Measurements from ENCODE around the gene PRDM16.

PRDM16 gene

DNA sequence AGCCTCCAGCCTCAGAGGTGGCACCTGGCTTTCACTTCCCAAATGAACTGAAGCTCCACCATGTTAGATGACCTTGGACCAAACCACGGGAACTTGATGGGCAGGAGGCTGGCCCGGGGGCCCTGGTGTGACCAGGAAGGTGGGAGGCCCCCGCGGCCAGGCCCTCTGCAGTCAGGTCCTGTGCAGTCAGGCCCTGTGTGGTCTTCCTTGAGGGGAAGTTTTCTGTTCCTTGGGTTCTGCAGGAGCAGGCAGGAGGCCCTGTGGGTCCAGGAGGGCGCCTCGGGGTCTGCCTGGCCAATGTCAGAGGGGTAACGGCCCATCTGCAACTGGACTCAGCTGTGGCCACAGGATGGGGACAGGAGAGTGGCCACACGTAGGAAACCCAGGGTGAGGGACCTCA lies 13.0 kb downstream of the PRDM16 start:
- ATAC-seq, result no peak
- TF ChIP-seq SNAI2 (CRISPR knock-in tag; IDR thresholded peaks at IDR 0.05), result no peak
- TF ChIP-seq, protein P1, sequence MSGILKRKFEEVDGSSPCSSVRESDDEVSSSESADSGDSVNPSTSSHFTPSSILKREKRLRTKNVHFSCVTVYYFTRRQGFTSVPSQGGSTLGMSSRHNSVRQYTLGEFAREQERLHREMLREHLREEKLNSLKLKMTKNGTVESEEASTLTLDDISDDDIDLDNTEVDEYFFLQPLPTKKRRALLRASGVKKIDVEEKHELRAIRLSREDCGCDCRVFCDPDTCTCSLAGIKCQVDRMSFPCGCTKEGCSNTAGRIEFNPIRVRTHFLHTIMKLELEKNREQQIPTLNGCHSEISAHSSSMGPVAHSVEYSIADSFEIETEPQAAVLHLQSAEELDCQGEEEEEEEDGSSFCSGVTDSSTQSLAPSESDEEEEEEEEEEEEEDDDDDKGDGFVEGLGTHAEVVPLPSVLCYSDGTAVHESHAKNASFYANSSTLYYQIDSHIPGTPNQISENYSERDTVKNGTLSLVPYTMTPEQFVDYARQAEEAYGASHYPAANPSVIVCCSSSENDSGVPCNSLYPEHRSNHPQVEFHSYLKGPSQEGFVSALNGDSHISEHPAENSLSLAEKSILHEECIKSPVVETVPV (CRISPR knock-in tag; IDR thresholded peaks at IDR 0.05), result no peak
- no peak for TF ChIP-seq ZNF565 (CRISPR knock-in tag; conservative IDR thresholded peaks at IDR 0.05; ENCODE audit: low read depth)
- TF ChIP-seq TCF4 (CRISPR knock-in tag; IDR thresholded peaks at IDR 0.05; ENCODE audit: borderline replicate concordance), result no peak
- no peak for TF ChIP-seq ISL1 (CRISPR knock-in tag; IDR thresholded peaks at IDR 0.05)
- no peak for TF ChIP-seq ZC3H10 (CRISPR knock-in tag; IDR thresholded peaks at IDR 0.05)
- no peak for TF ChIP-seq OSR1 (CRISPR knock-in tag; IDR thresholded peaks at IDR 0.05)
- no peak for TF ChIP-seq TOX (CRISPR knock-in tag; IDR thresholded peaks at IDR 0.05; ENCODE audit: borderline replicate concordance)
- TF ChIP-seq RARB (CRISPR knock-in tag; IDR thresholded peaks at IDR 0.05), result no peak
- TF ChIP-seq ESRRG (CRISPR knock-in tag; IDR thresholded peaks at IDR 0.05), result no peak
- TF ChIP-seq, protein P2, sequence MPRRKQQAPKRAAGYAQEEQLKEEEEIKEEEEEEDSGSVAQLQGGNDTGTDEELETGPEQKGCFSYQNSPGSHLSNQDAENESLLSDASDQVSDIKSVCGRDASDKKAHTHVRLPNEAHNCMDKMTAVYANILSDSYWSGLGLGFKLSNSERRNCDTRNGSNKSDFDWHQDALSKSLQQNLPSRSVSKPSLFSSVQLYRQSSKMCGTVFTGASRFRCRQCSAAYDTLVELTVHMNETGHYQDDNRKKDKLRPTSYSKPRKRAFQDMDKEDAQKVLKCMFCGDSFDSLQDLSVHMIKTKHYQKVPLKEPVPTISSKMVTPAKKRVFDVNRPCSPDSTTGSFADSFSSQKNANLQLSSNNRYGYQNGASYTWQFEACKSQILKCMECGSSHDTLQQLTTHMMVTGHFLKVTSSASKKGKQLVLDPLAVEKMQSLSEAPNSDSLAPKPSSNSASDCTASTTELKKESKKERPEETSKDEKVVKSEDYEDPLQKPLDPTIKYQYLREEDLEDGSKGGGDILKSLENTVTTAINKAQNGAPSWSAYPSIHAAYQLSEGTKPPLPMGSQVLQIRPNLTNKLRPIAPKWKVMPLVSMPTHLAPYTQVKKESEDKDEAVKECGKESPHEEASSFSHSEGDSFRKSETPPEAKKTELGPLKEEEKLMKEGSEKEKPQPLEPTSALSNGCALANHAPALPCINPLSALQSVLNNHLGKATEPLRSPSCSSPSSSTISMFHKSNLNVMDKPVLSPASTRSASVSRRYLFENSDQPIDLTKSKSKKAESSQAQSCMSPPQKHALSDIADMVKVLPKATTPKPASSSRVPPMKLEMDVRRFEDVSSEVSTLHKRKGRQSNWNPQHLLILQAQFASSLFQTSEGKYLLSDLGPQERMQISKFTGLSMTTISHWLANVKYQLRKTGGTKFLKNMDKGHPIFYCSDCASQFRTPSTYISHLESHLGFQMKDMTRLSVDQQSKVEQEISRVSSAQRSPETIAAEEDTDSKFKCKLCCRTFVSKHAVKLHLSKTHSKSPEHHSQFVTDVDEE (CRISPR knock-in tag; IDR thresholded peaks at IDR 0.05), result no peak
- TF ChIP-seq BACH2 (CRISPR knock-in tag; IDR thresholded peaks at IDR 0.05; ENCODE audit: borderline replicate concordance), result no peak
- TF ChIP-seq CSDC2 (CRISPR knock-in tag; IDR thresholded peaks at IDR 0.05), result no peak
- TF ChIP-seq, protein P3, sequence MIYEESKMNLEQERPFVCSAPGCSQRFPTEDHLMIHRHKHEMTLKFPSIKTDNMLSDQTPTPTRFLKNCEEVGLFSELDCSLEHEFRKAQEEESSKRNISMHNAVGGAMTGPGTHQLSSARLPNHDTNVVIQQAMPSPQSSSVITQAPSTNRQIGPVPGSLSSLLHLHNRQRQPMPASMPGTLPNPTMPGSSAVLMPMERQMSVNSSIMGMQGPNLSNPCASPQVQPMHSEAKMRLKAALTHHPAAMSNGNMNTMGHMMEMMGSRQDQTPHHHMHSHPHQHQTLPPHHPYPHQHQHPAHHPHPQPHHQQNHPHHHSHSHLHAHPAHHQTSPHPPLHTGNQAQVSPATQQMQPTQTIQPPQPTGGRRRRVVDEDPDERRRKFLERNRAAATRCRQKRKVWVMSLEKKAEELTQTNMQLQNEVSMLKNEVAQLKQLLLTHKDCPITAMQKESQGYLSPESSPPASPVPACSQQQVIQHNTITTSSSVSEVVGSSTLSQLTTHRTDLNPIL (CRISPR knock-in tag; IDR thresholded peaks at IDR 0.05; ENCODE audit: low read depth), result no peak
- TF ChIP-seq ZNF8 (CRISPR knock-in tag; IDR thresholded peaks at IDR 0.05), result no peak
- no peak for TF ChIP-seq ZFP30 (CRISPR knock-in tag; IDR thresholded peaks at IDR 0.05)
- TF ChIP-seq ZFP3 (CRISPR knock-in tag; IDR thresholded peaks at IDR 0.05), result no peak

DNA sequence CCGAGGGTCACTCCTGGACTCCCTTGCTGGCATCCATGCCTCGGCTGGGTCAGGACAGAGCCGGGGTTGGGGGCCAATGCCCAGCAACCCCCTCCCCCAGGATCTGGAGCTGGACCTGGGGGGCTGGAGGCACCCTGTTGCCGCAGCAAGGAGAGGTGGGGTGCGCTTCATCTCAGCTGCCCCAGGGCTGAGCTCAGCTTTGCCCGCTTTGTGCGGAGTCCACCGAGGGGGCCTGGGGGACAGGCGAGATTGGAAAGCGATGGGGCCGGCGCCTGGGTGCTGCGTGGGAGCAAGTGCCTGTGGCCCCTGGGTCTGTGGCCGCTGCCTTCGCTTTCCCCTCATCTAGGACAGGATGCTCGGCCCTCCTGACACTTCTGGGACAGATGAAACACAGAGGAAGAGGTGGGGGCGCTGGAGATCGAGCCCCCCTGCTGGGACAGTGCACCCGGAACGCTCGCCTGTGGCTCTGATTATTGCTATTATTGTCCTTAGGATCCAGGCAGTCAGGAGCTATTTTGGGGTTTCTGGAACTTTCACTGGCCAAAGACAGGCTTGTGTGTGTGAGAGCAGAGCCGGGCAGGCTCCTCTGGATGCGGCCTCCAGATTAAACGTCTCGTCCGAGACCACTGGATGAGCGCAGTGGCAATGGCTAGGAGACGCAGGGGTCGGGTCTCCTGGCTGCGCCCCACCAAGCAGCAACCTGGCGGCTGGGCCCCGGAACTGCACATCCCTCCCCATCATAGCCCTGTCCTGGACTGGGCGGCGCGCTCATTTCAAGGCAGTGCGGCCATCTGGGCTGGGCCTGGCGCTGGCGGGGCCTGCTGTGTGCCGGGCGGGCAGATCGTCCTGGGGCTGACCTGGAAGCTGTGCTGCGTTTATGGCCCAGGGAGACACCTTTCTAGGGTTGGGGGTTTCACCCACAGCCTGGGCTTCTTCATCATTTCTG lies 13.8 kb downstream of the PRDM16 start:
- TF ChIP-seq GLIS3 (CRISPR knock-in tag; IDR thresholded peaks at IDR 0.05), result no peak
- no peak for ATAC-seq

DNA sequence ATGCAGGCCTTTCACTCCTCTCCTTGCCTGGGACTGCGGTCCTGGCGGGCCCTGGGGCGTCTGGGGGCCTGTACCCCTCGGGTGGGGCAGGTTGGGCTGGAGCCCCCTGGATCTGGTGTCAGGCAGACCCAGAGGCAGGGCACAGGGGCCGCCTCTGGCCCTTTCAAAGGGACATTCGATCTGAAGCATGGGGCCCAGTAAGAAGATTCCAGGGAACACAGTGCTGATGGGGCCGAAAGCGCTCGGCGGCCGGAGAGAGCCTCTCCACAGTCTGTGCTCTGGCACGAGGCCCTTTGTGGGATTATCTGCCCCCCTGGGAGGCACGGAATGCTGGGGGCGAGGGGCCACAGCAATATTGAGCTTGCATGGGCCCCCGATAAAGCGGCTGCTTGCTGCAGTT lies 15.2 kb downstream of the PRDM16 start:
- TF ChIP-seq, protein P2 (CRISPR knock-in tag; IDR thresholded peaks at IDR 0.05), result no peak
- TF ChIP-seq, protein P4, sequence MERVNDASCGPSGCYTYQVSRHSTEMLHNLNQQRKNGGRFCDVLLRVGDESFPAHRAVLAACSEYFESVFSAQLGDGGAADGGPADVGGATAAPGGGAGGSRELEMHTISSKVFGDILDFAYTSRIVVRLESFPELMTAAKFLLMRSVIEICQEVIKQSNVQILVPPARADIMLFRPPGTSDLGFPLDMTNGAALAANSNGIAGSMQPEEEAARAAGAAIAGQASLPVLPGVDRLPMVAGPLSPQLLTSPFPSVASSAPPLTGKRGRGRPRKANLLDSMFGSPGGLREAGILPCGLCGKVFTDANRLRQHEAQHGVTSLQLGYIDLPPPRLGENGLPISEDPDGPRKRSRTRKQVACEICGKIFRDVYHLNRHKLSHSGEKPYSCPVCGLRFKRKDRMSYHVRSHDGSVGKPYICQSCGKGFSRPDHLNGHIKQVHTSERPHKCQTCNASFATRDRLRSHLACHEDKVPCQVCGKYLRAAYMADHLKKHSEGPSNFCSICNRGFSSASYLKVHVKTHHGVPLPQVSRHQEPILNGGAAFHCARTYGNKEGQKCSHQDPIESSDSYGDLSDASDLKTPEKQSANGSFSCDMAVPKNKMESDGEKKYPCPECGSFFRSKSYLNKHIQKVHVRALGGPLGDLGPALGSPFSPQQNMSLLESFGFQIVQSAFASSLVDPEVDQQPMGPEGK (CRISPR knock-in tag; IDR thresholded peaks at IDR 0.05; ENCODE audit: borderline replicate concordance), result no peak
- TF ChIP-seq ZFP30 (CRISPR knock-in tag; IDR thresholded peaks at IDR 0.05) (no peak), ZC3H10 (CRISPR knock-in tag; IDR thresholded peaks at IDR 0.05) (no peak)
- ATAC-seq, result no peak
